ENCODE measurements around the gene AQP1. TPM values are rescaled to one million over a fixed set of nuclear protein-coding genes. Genes with fewer than 3 reads are reported as not detected.

The AQP1 gene
- total RNA-seq, 1 experiment from 2014 or later: 0.52 TPM

DNA sequence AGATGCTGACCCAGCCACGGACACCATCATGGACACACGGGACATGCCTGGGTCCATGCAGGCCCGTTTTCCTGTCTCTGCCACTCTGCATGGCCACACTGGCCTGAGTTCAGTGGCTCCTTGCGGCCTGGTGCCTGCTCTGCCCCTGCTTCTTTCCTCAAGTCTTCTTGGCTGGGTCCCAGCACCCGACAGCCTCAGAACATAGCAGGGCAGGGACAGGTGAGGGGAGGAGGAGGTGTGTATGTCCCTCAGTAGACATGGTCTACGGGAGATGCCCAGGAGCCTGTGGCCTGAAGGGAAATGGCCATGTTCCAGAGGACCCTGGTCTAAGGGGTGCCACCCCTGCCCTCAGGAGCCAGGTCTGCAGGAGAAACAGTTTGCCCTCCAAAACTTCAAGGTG is 2.2 kb upstream of the AQP1 start:
- Mint-ChIP-seq H3K4me1 (ENCODE audit: low read depth, unreplicated experiment) (peaks cover 16% of the 10 kb centered on the region), H3K36me3 (ENCODE audit: insufficient read depth, unreplicated experiment) (no peaks in the 10 kb centered on the region), H3K27ac (ENCODE audit: unreplicated experiment) (no peak overlapping the region), H3K27me3 (ENCODE audit: insufficient read depth, unreplicated experiment) (no peaks in the 10 kb centered on the region), H3K4me3 (ENCODE audit: unreplicated experiment) (no peak overlapping the region), H3K9me3 (ENCODE audit: unreplicated experiment) (no peaks in the 10 kb centered on the region)
- ChIA-PET POLR2A (no interaction called here), CTCF (no interaction called here)
- TF ChIP-seq, protein P1, sequence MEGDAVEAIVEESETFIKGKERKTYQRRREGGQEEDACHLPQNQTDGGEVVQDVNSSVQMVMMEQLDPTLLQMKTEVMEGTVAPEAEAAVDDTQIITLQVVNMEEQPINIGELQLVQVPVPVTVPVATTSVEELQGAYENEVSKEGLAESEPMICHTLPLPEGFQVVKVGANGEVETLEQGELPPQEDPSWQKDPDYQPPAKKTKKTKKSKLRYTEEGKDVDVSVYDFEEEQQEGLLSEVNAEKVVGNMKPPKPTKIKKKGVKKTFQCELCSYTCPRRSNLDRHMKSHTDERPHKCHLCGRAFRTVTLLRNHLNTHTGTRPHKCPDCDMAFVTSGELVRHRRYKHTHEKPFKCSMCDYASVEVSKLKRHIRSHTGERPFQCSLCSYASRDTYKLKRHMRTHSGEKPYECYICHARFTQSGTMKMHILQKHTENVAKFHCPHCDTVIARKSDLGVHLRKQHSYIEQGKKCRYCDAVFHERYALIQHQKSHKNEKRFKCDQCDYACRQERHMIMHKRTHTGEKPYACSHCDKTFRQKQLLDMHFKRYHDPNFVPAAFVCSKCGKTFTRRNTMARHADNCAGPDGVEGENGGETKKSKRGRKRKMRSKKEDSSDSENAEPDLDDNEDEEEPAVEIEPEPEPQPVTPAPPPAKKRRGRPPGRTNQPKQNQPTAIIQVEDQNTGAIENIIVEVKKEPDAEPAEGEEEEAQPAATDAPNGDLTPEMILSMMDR (IDR thresholded peaks at IDR 0.05; ENCODE audit: insufficient read depth in 1 of 2, low read depth in 1 of 2, low read length in 1 of 2, severe bottlenecking in 1 of 2, unreplicated experiment in 1 of 2): no peak
- Histone ChIP-seq H3K9me3 (no peaks in the 10 kb centered on the region), H3K4me3 (ENCODE audit: low read depth, low read length) (no peak overlapping the region), H3K4me1 (peaks cover 16% of the 10 kb centered on the region), H3K27me3 (replicated peaks; ENCODE audit: control insufficient read depth, insufficient read depth, low read length) (no peaks in the 10 kb centered on the region), H3K36me3 (ENCODE audit: control insufficient read depth, insufficient read depth, low read length) (no peaks in the 10 kb centered on the region)
- intact Hi-C loops (cut with micrococcal nuclease; ENCODE audit: unreplicated experiment): no loop called here
- BruUV-seq (replicated peaks): no TSS peak
- no peak for DNase-seq

DNA sequence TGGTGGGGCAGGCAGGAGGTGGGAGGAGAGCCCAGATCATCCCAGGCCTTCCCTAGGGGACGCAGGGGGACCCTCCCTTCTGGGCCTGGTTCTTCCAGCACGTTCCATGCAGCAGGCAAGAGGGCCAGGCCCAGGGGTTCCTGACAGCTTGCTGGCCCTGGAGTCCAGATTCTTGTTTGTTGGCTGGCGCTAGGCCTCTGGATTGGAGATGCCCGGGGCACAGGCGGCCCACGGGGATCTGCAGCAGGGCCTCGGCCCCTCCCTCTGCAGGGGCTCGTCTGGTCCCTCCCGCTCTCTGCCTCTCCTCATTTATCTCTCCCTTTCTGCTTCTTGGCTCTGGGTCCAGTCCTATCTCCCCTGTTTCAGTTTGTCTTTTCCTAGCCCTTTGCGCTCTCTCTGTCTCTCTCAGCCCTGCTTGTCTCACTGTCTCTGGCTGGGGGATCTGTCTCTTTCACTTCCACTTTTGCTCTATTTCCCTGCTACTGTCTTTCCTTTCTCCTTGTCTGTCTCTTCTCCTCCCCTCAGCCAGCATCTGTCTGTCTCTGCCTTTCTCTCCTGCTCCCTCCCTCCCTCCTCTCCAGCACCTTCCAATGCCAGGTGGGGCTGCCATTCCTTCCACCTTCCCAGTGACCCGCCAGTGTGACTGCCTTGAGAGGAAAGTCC is 1.1 kb upstream of the AQP1 start:
- POLR2A ChIA-PET: no interaction called here
- H3K4me1 ChIP-seq: peaks cover 27% of the 10 kb centered on the region
- CTCF ChIA-PET: no interaction called here

GRCh38 chr7:30911133-30911532 is 520 bp upstream of the AQP1 start:
- TF ChIP-seq, protein P1 (IDR thresholded peaks at IDR 0.05; ENCODE audit: insufficient read depth in 1 of 2, low read depth in 1 of 2, low read length in 1 of 2, severe bottlenecking in 1 of 2, unreplicated experiment in 1 of 2): no peak
- Mint-ChIP-seq H3K9me3 (ENCODE audit: unreplicated experiment) (no peaks in the 10 kb centered on the region), H3K4me1 (ENCODE audit: low read depth, unreplicated experiment) (peaks cover 18% of the 10 kb centered on the region), H3K27me3 (ENCODE audit: insufficient read depth, unreplicated experiment) (no peaks in the 10 kb centered on the region), H3K27ac (ENCODE audit: unreplicated experiment) (no peak overlapping the region), H3K4me3 (ENCODE audit: unreplicated experiment) (no peak overlapping the region), H3K36me3 (ENCODE audit: insufficient read depth, unreplicated experiment) (no peaks in the 10 kb centered on the region)
- Histone ChIP-seq H3K4me3 (ENCODE audit: low read depth, low read length) (no peak overlapping the region), H3K27me3 (replicated peaks; ENCODE audit: control insufficient read depth, insufficient read depth, low read length) (no peaks in the 10 kb centered on the region), H3K36me3 (ENCODE audit: control insufficient read depth, insufficient read depth, low read length) (no peaks in the 10 kb centered on the region), H3K4me1 (peaks cover 27% of the 10 kb centered on the region), H3K9me3 (no peaks in the 10 kb centered on the region)
- BruUV-seq (replicated peaks): no TSS peak
- ChIA-PET POLR2A (no interaction called here), CTCF (no interaction called here)
- DNase-seq: no peak
- intact Hi-C loops (cut with micrococcal nuclease; ENCODE audit: unreplicated experiment): no loop called here

More for the DNA sequence above, 1.1 kb upstream of the AQP1 start:
- no TSS peak for BruUV-seq (replicated peaks)
- Mint-ChIP-seq H3K4me3 (ENCODE audit: unreplicated experiment) (no peak overlapping the region), H3K4me1 (ENCODE audit: low read depth, unreplicated experiment) (peaks cover 21% of the 10 kb centered on the region), H3K27ac (ENCODE audit: unreplicated experiment) (no peak overlapping the region), H3K9me3 (ENCODE audit: unreplicated experiment) (no peaks in the 10 kb centered on the region), H3K27me3 (ENCODE audit: insufficient read depth, unreplicated experiment) (no peaks in the 10 kb centered on the region), H3K36me3 (ENCODE audit: insufficient read depth, unreplicated experiment) (no peaks in the 10 kb centered on the region)
- H3K9me3 ChIP-seq: no peaks in the 10 kb centered on the region
- DNase-seq: no peak
- TF ChIP-seq, protein P1 (IDR thresholded peaks at IDR 0.05; ENCODE audit: insufficient read depth in 1 of 2, low read depth in 1 of 2, low read length in 1 of 2, severe bottlenecking in 1 of 2, unreplicated experiment in 1 of 2): no peak
- no peak overlapping the region for H3K4me3 ChIP-seq (ENCODE audit: low read depth, low read length)
- no peaks in the 10 kb centered on the region for H3K36me3 ChIP-seq (ENCODE audit: control insufficient read depth, insufficient read depth, low read length)
- H3K27me3 ChIP-seq (replicated peaks; ENCODE audit: control insufficient read depth, insufficient read depth, low read length): no peaks in the 10 kb centered on the region
- intact Hi-C loops (cut with micrococcal nuclease; ENCODE audit: unreplicated experiment): no loop called here

Data from Caco-2 (cell line).